ENCODE results near the gene CLCN4.

DNA sequence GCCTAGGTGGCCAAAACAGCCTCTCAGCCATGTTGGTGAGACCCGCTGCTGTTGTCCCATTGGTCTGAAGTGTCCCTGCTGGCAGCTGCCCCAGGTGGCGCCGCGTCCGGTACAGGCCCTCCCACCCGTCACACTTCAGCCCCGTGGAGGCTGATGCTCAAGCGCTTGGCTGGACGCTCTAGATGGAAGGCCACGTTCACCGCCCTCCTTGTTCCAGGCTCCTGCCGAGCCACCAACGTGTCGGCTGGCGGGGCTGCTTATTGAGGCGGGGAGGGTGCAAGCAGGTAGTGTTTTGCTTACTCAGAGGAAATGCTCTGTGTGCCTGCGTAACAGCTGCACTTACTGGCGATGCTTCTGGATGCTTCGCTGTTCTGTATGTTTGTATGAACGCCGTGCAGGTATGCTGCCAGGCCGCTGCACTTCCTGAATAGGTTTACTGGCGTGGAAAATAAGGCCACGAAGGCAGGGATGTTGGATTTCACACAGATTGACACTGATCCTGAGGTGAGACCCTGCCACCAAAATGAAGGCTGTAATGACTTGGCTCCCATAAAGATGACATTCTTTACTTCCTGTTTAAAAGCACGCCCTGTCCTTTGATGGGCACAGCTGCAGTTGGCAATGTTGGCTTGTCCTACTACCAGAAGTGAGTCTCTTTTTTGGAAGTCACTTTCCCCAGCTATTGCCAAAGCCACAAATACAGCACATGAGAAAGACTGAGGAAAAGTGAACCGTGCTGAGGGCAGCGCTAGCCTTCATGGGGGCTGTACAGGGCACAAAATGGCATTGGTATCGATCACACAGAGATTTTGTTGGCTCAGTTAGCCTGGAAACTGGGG, 21.0 kb upstream of the CLCN4 start:
- TF ChIP-seq POLR2A (IDR thresholded peaks at IDR 0.05; ENCODE audit: low read length): no peak
- no peak for TF ChIP-seq GATA1 (IDR thresholded peaks at IDR 0.05; ENCODE audit: low read depth, low read length)

Measured in erythroblast (primary cell).